ENCODE measurements around the gene AOPEP.
A peak's percentile ranks its signal among the peaks of the same experiment; 100 is the strongest.

Gene AOPEP

GRCh38 chr9:95090023-95090791 lies 363.7 kb downstream of the AOPEP start:
- no peak for DNase-seq

- DNase-seq, result no peak
Observed at GRCh38 chr9:95090871-95091577, 364.5 kb downstream of the AOPEP start.

- peak; percentile 77 for DNase-seq
Observed at GRCh38 chr9:95091601-95092261, 365.2 kb downstream of the AOPEP start.

GRCh38 chr9:95092262-95093072 lies 366.0 kb downstream of the AOPEP start:
- DNase-seq, result peak; percentile 53

- no peak for DNase-seq
Observed at GRCh38 chr9:95093586-95093985, 367.1 kb downstream of the AOPEP start.

GRCh38 chr9:95094002-95094401 lies 367.5 kb downstream of the AOPEP start:
- DNase-seq, result no peak

- no peak for DNase-seq
Observed at GRCh38 chr9:95095641-95096355, 369.3 kb downstream of the AOPEP start.

- no peak for DNase-seq
Observed at GRCh38 chr9:95096381-95096780, 369.9 kb downstream of the AOPEP start.

- DNase-seq, result no peak
Observed at GRCh38 chr9:95096807-95097206, 370.3 kb downstream of the AOPEP start.

GRCh38 chr9:95097279-95097678 lies 370.8 kb downstream of the AOPEP start:
- no peak for DNase-seq

GRCh38 chr9:95098391-95098921 lies 372.0 kb downstream of the AOPEP start:
- no peak for DNase-seq

GRCh38 chr9:95099321-95100070 lies 373.0 kb downstream of the AOPEP start:
- no peak for DNase-seq

GRCh38 chr9:95100071-95100627 lies 373.6 kb downstream of the AOPEP start:
- DNase-seq, result no peak

- DNase-seq, result no peak
Observed at GRCh38 chr9:95101326-95101725, 374.8 kb downstream of the AOPEP start.

- DNase-seq, result no peak
Observed at GRCh38 chr9:95102001-95102433, 375.5 kb downstream of the AOPEP start.

- DNase-seq, result no peak
Observed at GRCh38 chr9:95102572-95102971, 376.1 kb downstream of the AOPEP start.

GRCh38 chr9:95103281-95103771 lies 376.8 kb downstream of the AOPEP start:
- no peak for DNase-seq

GRCh38 chr9:95103871-95104580 lies 377.5 kb downstream of the AOPEP start:
- no peak for DNase-seq

- DNase-seq, result no peak
Observed at GRCh38 chr9:95104581-95104960, 378.1 kb downstream of the AOPEP start.

- no peak for DNase-seq
Observed at GRCh38 chr9:95104980-95105379, 378.5 kb downstream of the AOPEP start.

All from OCI-M1 (cell line).